IMR-90 (cell line): Measurements from ENCODE around the gene AOPEP. TPM values are rescaled to one million over a fixed set of nuclear protein-coding genes. Genes with fewer than 3 reads are reported as not detected.
A peak's percentile ranks its signal among the peaks of the same experiment; 100 is the strongest.

ENCODE experiments used
- ATAC-seq: fragments of 200-7000 bp; cut with Tn5 transposase; 2 replicates; pipeline ENCODE4 v1.9.1; 2020; ENCODE audit warnings: low read depth, mild to moderate bottlenecking, moderate library complexity
- BruUV-seq: library from RNA; stranded (reverse); fragments of 400-500 nt; replicated peaks from 2 replicates; lab custom pipeline; 2021; lab: Mats Ljungman, UMichigan
- CTCF ChIA-PET: fragments of 300-600 bp; formaldehyde crosslinking; extraction: SDS; loops from one replicate; lab custom pipeline; 2021; ENCODE audit warnings: antibody characterized with exemption; lab: Yijun Ruan, JAX
- POLR2A ChIA-PET: fragments of 300-600 bp; sonication (Branson Sonifier 250); formaldehyde crosslinking; loops from one replicate; lab custom pipeline; 2022; ENCODE audit warnings: antibody characterized with exemption; ENCODE audit not compliant: unreplicated experiment; lab: Charles Lee
- DNase-seq: peaks from one replicate; pipeline ENCODE4 v3.0.0; 2013
- H2AFZ ChIP-seq: replicated peaks from 2 replicates; pipeline ENCODE3; 2013; ENCODE audit warnings: low read length, mild to moderate bottlenecking; ENCODE audit not compliant: poor library complexity
- H2AK5ac ChIP-seq: 2 replicates; pipeline ENCODE4 v1.6.1; 2013; ENCODE audit warnings: low read depth, low read length, inconsistent platforms
- H2AK9ac ChIP-seq: replicated peaks from 2 replicates; pipeline ENCODE3; 2013; ENCODE audit warnings: mild to moderate bottlenecking, low read depth, low read length, moderate library complexity; ENCODE audit not compliant: poor library complexity
- H2BK120ac ChIP-seq: 2 replicates; pipeline ENCODE4 v1.6.1; 2013; ENCODE audit warnings: low read depth, low read length, inconsistent platforms
- H2BK15ac ChIP-seq: 3 replicates; pipeline ENCODE4 v1.6.1; 2013; ENCODE audit warnings: low read depth, low read length, inconsistent platforms
- H2BK20ac ChIP-seq: 2 replicates; pipeline ENCODE4 v1.6.1; 2013; ENCODE audit warnings: low read depth, mild to moderate bottlenecking, inconsistent platforms, low read length, moderate library complexity
- H2BK5ac ChIP-seq: 2 replicates; pipeline ENCODE4 v1.6.1; 2013; ENCODE audit warnings: mild to moderate bottlenecking, low read depth, low read length, inconsistent platforms; ENCODE audit not compliant: poor library complexity, severe bottlenecking
- H3K14ac ChIP-seq: replicated peaks from 2 replicates; pipeline ENCODE4 v1.6.1; 2013; ENCODE audit warnings: low read depth, low read length, inconsistent platforms
- H3K18ac ChIP-seq: 2 replicates; pipeline ENCODE4 v1.6.1; 2013; ENCODE audit warnings: low read depth, low read length, control low read depth
- H3K23ac ChIP-seq: 2 replicates; pipeline ENCODE4 v1.6.1; 2013; ENCODE audit warnings: low read depth, low read length, inconsistent platforms
- H3K27ac ChIP-seq: 2 replicates; pipeline ENCODE4 v1.5.1; 2013; ENCODE audit warnings: mild to moderate bottlenecking, control low read depth, low read length; ENCODE audit not compliant: insufficient read depth
- H3K27me3 ChIP-seq: 2 replicates; pipeline ENCODE4 v1.6.1; 2013; ENCODE audit warnings: low read length; ENCODE audit not compliant: control insufficient read depth, insufficient read depth
- H3K36me3 ChIP-seq: 2 replicates; pipeline ENCODE4 v1.6.1; 2013; ENCODE audit warnings: low read length, mixed read lengths; ENCODE audit not compliant: control insufficient read depth, insufficient read depth
- H3K4ac ChIP-seq: 2 replicates; pipeline ENCODE4 v1.6.1; 2013; ENCODE audit warnings: low read depth, low read length, inconsistent platforms
- H3K4me1 ChIP-seq: 2 replicates; pipeline ENCODE4 v1.6.1; 2013; ENCODE audit warnings: low read length, mixed read lengths; ENCODE audit not compliant: control insufficient read depth, insufficient read depth
- H3K4me2 ChIP-seq: 2 replicates; pipeline ENCODE4 v1.6.1; 2013; ENCODE audit warnings: low read depth, mild to moderate bottlenecking, control low read depth, low read length, moderate library complexity
- H3K4me3 ChIP-seq: 2 replicates; pipeline ENCODE4 v1.5.1; 2013; ENCODE audit warnings: low read depth, mild to moderate bottlenecking, control low read depth, low read length, moderate library complexity; ENCODE audit not compliant: insufficient read depth
- H3K56ac ChIP-seq: 2 replicates; pipeline ENCODE4 v1.6.1; 2013; ENCODE audit warnings: low read length, inconsistent platforms; ENCODE audit not compliant: insufficient read depth; ENCODE audit errors: extremely low read depth
- H3K79me1 ChIP-seq, 2 experiments: 2 replicates each; pipeline ENCODE4 v1.6.1; 2013; ENCODE audit warnings: low read length in 2 of 2, inconsistent platforms in 1 of 2, low read depth in 1 of 2
- H3K9ac ChIP-seq: 2 replicates; pipeline ENCODE4 v1.6.1; 2013; ENCODE audit warnings: low read depth, low read length, control low read depth
- H3K9me1 ChIP-seq: 2 replicates; pipeline ENCODE4 v1.6.1; 2013; ENCODE audit warnings: low read length, inconsistent platforms; ENCODE audit not compliant: insufficient read depth
- H3K9me3 ChIP-seq: 2 replicates; pipeline ENCODE4 v1.6.1; 2013; ENCODE audit warnings: low read length; ENCODE audit not compliant: control insufficient read depth, insufficient read depth
- H4K20me1 ChIP-seq: 2 replicates; pipeline ENCODE4 v1.6.1; 2013; ENCODE audit warnings: low read length, inconsistent platforms; ENCODE audit not compliant: insufficient read depth
- H4K5ac ChIP-seq: 2 replicates; pipeline ENCODE4 v1.6.1; 2013; ENCODE audit warnings: mild to moderate bottlenecking, low read depth, low read length, control low read depth
- H4K8ac ChIP-seq, 2 experiments: 2 replicates each; pipeline ENCODE4 v1.6.1; 2013; ENCODE audit warnings: low read depth in 2 of 2, low read length in 2 of 2, control low read depth in 1 of 2, inconsistent platforms in 1 of 2
- H4K91ac ChIP-seq: 2 replicates; pipeline ENCODE4 v1.6.1; 2013; ENCODE audit warnings: low read depth, low read length, inconsistent platforms; ENCODE audit not compliant: insufficient read depth
- BHLHE40 ChIP-seq: fragments of 150-350 bp; IDR thresholded peaks from 2 replicates; pipeline ENCODE4 v1.6.1; 2016; ENCODE audit warnings: mild to moderate bottlenecking, low read depth, low read length
- ELK1 ChIP-seq: fragments of 150-350 bp; IDR thresholded peaks from 2 replicates; pipeline ENCODE4 v1.6.1; 2016; ENCODE audit warnings: low read depth, mild to moderate bottlenecking, low read length, moderate library complexity, borderline replicate concordance
- FOS ChIP-seq: fragments of 150-350 bp; IDR thresholded peaks from 2 replicates; pipeline ENCODE4 v1.6.1; 2016; ENCODE audit warnings: low read depth, low read length
- MAFK ChIP-seq: IDR thresholded peaks from 2 replicates; pipeline ENCODE4 v1.6.1; 2012; ENCODE audit warnings: low read depth, low read length, improper control_type of control experiment
- MAZ ChIP-seq: IDR thresholded peaks from 2 replicates; pipeline ENCODE4 v1.6.1; 2012; ENCODE audit warnings: low read depth, mild to moderate bottlenecking, low read length, improper control_type of control experiment, moderate library complexity, borderline replicate concordance
- MXI1 ChIP-seq: IDR thresholded peaks from 2 replicates; pipeline ENCODE4 v1.6.1; 2012; ENCODE audit warnings: low read depth, mild to moderate bottlenecking, low read length, moderate library complexity, borderline replicate concordance
- NFE2L2 ChIP-seq: fragments of 150-350 bp; IDR thresholded peaks from 2 replicates; pipeline ENCODE4 v1.6.1; 2016; ENCODE audit warnings: low read depth, mild to moderate bottlenecking, low read length
- SMC3 ChIP-seq: fragments of 150-350 bp; IDR thresholded peaks from 2 replicates; pipeline ENCODE4 v1.6.1; 2016; ENCODE audit warnings: low read depth, mild to moderate bottlenecking, antibody characterized with exemption, low read length, moderate library complexity
- USF2 ChIP-seq: fragments of 150-350 bp; IDR thresholded peaks from 2 replicates; pipeline ENCODE4 v1.6.1; 2017; ENCODE audit warnings: mild to moderate bottlenecking, antibody characterized with exemption, low read length, low read depth
- WGBS, 2 experiments: methylation state at CpG; one replicate each; pipeline versions ENCODE4 v1.1.5 to v1.1.7; 2013; ENCODE audit warnings: missing lambda C conversion rate in 2 of 2; ENCODE audit not compliant: insufficient read length in 1 of 2; ENCODE audit errors: extremely low coverage in 2 of 2; 5-methylcytosine and 5-hydroxymethylcytosine counted together
- dilution Hi-C: fragments of 300-500 bp; cut with HindIII; formaldehyde crosslinking; loops from one replicate; pipeline ENCODE4 v1.14.3; 2018; ENCODE audit warnings: low sequenced_read_pairs; ENCODE audit not compliant: unreplicated experiment
- in situ Hi-C: fragments of 300-500 bp; cut with MboI; formaldehyde crosslinking; loops from 3 replicates; pipeline ENCODE4 v1.14.3; 2019; ENCODE audit warnings: low sequenced_read_pairs, inconsistent platforms, mixed read lengths
- intact Hi-C: fragments of 100-400 bp; cut with micrococcal nuclease; formaldehyde crosslinking; loops from 2 replicates; pipeline ENCODE4 v1.10.0; 2022
- polyA plus RNA-seq, 3 experiments: library from polyadenylated mRNA; depleted of rRNA; stranded (reverse); fragments of >200 nt; gene quantifications; 2 replicates each; pipeline ENCODE4 v1.2.3, GENCODE V29; 2012; ENCODE audit warnings: low replicate concordance in 1 of 3
- total RNA-seq: library from RNA; depleted of rRNA; stranded (reverse); fragments of >200 nt; gene quantifications from 2 replicates; pipeline ENCODE4 v1.2.3, GENCODE V29; 2012

The AOPEP gene
- total and polyA plus RNA-seq, 2 of the 4 experiments (the other 2 are of a cell fraction) = 34.9 to 38.7 TPM

- no peaks in the 10 kb centered on the region for H3K36me3 ChIP-seq
- H2AFZ ChIP-seq = no peak overlapping the region
- DNase-seq (no peak), ATAC-seq (no peak)
- H3K18ac ChIP-seq = peak overlapping the region; percentile 11; the same call in 1 of the 2 replicates
- no peaks in the 10 kb centered on the region for H3K9me3 ChIP-seq
- peak overlapping the region; percentile 20 for H3K27ac ChIP-seq
- no peaks in the 10 kb centered on the region for H4K20me1 ChIP-seq
- peaks cover 14 to 46% of the 10 kb centered on the region in 2 experiments; a peak in 3 of 4 replicates for H3K79me1 ChIP-seq
- peak overlapping the region; percentile 49 to 90; a peak in 3 of 4 replicates for H4K8ac ChIP-seq
- H3K23ac ChIP-seq = peak overlapping the region; percentile 35; the same call in 1 of the 2 replicates
- peak overlapping the region; percentile 86; the same call in 1 of the 3 replicates for H2BK15ac ChIP-seq
- in situ Hi-C loops = no loop called here
- no peak for TF ChIP-seq BHLHE40
- TF ChIP-seq FOS = no peak
- TF ChIP-seq SMC3 = no peak
- no peak for TF ChIP-seq MAZ
- TF ChIP-seq ELK1 = no peak
- TF ChIP-seq MXI1 = no peak
- TF ChIP-seq USF2 = no peak
- TF ChIP-seq MAFK = no peak
- TF ChIP-seq NFE2L2 = no peak
- no CpG with 5 or more reads among the region's 4 CpGs for WGBS, 2 experiments
- peak overlapping the region; percentile 81 for H4K91ac ChIP-seq
- CTCF ChIA-PET = interaction anchor here (0.6 to 1.5 kb wide), 4 partner anchors 8 to 747 kb away, joined by 3 read pairs; no protein-coding TSS in a partner anchor
- H3K4me2 ChIP-seq = no peak overlapping the region
- peak overlapping the region; percentile 95 for H2BK20ac ChIP-seq
- H3K27me3 ChIP-seq = no peaks in the 10 kb centered on the region
- H4K5ac ChIP-seq = peak overlapping the region; percentile 3; the same call in 1 of the 2 replicates
- peaks cover 21% of the 10 kb centered on the region for H3K9me1 ChIP-seq
- H3K4me3 ChIP-seq = no peak overlapping the region
- H2AK9ac ChIP-seq = no peak overlapping the region
- no TSS peak for BruUV-seq
- H3K56ac ChIP-seq = peak overlapping the region; percentile 31; the same call in 1 of the 2 replicates
- H2BK5ac ChIP-seq = peak overlapping the region; percentile 90
- H2BK120ac ChIP-seq = peak overlapping the region; percentile 76
- H2AK5ac ChIP-seq = 0 out of 2 replicates have a peak overlapping the region, but pooled peaks have one; percentile 5
- peak overlapping the region; percentile 64 for H3K14ac ChIP-seq
- no peak overlapping the region; the same call in 1 of the 2 replicates for H3K9ac ChIP-seq
- dilution Hi-C loops = no loop called here
- H3K4ac ChIP-seq = peak overlapping the region; percentile 50
- intact Hi-C loops = loop anchor here (10.0 kb wide), 1 partner anchor 211 kb away; no protein-coding TSS in a partner anchor
- POLR2A ChIA-PET = interaction anchor here (0.5 to 1.2 kb wide), 3 partner anchors 9 to 94 kb away, joined by 3 to 8 read pairs (median 4); no protein-coding TSS in a partner anchor
- H3K4me1 ChIP-seq = peaks cover 23% of the 10 kb centered on the region
Observed at GRCh38 chr9:94913550-94913949, 187.1 kb downstream of the AOPEP start.
